ENCODE data around the gene C2orf42.
"Not testable (repeated sequence)": the region's sequence is repeated elsewhere in the genome, so short reads cannot be mapped to it uniquely, and the experiment has no call there.

Gene C2orf42

GRCh38 chr2:70143314-70144150 is 47.3 kb downstream of the C2orf42 start:
- TF ChIP-seq, protein P1, sequence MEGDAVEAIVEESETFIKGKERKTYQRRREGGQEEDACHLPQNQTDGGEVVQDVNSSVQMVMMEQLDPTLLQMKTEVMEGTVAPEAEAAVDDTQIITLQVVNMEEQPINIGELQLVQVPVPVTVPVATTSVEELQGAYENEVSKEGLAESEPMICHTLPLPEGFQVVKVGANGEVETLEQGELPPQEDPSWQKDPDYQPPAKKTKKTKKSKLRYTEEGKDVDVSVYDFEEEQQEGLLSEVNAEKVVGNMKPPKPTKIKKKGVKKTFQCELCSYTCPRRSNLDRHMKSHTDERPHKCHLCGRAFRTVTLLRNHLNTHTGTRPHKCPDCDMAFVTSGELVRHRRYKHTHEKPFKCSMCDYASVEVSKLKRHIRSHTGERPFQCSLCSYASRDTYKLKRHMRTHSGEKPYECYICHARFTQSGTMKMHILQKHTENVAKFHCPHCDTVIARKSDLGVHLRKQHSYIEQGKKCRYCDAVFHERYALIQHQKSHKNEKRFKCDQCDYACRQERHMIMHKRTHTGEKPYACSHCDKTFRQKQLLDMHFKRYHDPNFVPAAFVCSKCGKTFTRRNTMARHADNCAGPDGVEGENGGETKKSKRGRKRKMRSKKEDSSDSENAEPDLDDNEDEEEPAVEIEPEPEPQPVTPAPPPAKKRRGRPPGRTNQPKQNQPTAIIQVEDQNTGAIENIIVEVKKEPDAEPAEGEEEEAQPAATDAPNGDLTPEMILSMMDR (IDR thresholded peaks at IDR 0.05; ENCODE audit: low read depth, low read length, missing control alignments) = no peak
- Histone ChIP-seq H3K27me3 (replicated peaks) (no peaks in the 10 kb centered on the region), H3K4me3 (ENCODE audit: low read depth, low read length) (no peak overlapping the region), H3K36me3 (replicated peaks) (no peaks in the 10 kb centered on the region), H3K27ac (peak overlapping the region; percentile 90)
- peak; percentile 25 for DNase-seq
- in situ Hi-C loops (cut with HindIII; ENCODE audit: low pct_ligation_motif_present, low sequenced_read_pairs) = loop anchor here (25.0 kb wide), 1 partner anchor 231 kb away; the partner anchor contains the start of gene MXD1

GRCh38 chr2:70142590-70143313 is 48.1 kb downstream of the C2orf42 start:
- Histone ChIP-seq H3K36me3 (replicated peaks) (no peaks in the 10 kb centered on the region), H3K4me3 (ENCODE audit: low read depth, low read length) (peak overlapping the region; percentile 46), H3K27ac (peak overlapping the region; percentile 96), H3K27me3 (replicated peaks) (no peaks in the 10 kb centered on the region)
- in situ Hi-C loops (cut with HindIII; ENCODE audit: low pct_ligation_motif_present, low sequenced_read_pairs) = loop anchor here (25.0 kb wide), 1 partner anchor 230 kb away; the partner anchor contains the start of gene MXD1
- DNase-seq = peak; percentile 97
- TF ChIP-seq, protein P1 (IDR thresholded peaks at IDR 0.05; ENCODE audit: low read depth, low read length, missing control alignments) = peak; percentile 82

- TF ChIP-seq, protein P1 (IDR thresholded peaks at IDR 0.05; ENCODE audit: low read depth, low read length, missing control alignments) = no peak
- H3K36me3 ChIP-seq (replicated peaks) = no peaks in the 10 kb centered on the region
- DNase-seq = peak; percentile 35
- H3K4me3 ChIP-seq (ENCODE audit: low read depth, low read length) = peak overlapping the region; percentile 46
- peak overlapping the region; percentile 96 for H3K27ac ChIP-seq
- in situ Hi-C loops (cut with HindIII; ENCODE audit: low pct_ligation_motif_present, low sequenced_read_pairs) = loop anchor here (25.0 kb wide), 1 partner anchor 230 kb away; the partner anchor contains the start of gene MXD1
- H3K27me3 ChIP-seq (replicated peaks) = no peaks in the 10 kb centered on the region
Measured at GRCh38 chr2:70141902-70142589, 48.8 kb downstream of the C2orf42 start.

DNA sequence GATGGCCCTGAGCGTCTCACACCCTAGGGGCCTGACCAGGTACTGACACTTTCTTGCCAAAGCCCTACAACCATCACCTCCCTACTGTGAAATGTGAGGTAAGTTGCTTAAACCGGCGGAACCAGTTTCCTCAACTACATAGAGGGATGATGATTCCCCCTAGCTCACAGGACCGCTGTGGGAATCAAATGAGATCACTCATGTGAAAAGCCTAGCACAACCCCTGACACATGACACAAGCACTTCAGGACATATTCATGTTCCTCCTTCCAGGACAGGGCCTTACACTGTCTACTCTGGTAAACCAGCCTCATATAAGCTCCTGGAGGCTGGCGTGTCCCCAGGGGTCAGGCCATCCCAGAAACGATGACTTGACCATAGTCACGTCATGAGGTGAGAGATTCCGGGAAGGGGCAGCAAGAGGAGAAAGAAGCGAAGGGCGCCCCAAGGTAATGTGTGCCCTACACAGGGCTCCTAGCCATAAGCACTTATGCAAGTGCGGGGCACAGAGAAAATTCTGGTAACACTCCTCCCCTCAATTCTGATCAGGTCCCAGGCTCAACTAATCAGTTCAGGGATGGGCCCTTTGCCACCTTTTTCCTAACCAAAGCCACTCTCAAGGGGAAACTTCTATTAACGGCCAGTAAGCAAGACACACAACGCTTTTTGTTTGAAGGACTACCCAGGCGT is 49.5 kb downstream of the C2orf42 start:
- H3K27me3 ChIP-seq (replicated peaks) = no peaks in the 10 kb centered on the region
- in situ Hi-C loops (cut with HindIII; ENCODE audit: low pct_ligation_motif_present, low sequenced_read_pairs) = loop anchor here (25.0 kb wide), 1 partner anchor 229 kb away; the partner anchor contains the start of gene MXD1
- H3K36me3 ChIP-seq (replicated peaks) = no peaks in the 10 kb centered on the region
- peak overlapping the region; percentile 46 for H3K4me3 ChIP-seq (ENCODE audit: low read depth, low read length)
- peak; percentile 39 for DNase-seq
- TF ChIP-seq, protein P1 (IDR thresholded peaks at IDR 0.05; ENCODE audit: low read depth, low read length, missing control alignments) = peak; percentile 54
- H3K27ac ChIP-seq = peak overlapping the region; percentile 96

- Histone ChIP-seq H3K27ac (no peak overlapping the region), H3K36me3 (replicated peaks) (no peaks in the 10 kb centered on the region), H3K4me3 (ENCODE audit: low read depth, low read length) (no peak overlapping the region), H3K27me3 (replicated peaks) (no peaks in the 10 kb centered on the region)
- TF ChIP-seq, protein P1 (IDR thresholded peaks at IDR 0.05; ENCODE audit: low read depth, low read length, missing control alignments) = no peak
- in situ Hi-C loops (cut with HindIII; ENCODE audit: low pct_ligation_motif_present, low sequenced_read_pairs) = loop anchor here (25.0 kb wide), 1 partner anchor 228 kb away; the partner anchor contains the start of gene MXD1
- no peak for DNase-seq
Measured at GRCh38 chr2:70140791-70141211, 50.0 kb downstream of the C2orf42 start.

DNA sequence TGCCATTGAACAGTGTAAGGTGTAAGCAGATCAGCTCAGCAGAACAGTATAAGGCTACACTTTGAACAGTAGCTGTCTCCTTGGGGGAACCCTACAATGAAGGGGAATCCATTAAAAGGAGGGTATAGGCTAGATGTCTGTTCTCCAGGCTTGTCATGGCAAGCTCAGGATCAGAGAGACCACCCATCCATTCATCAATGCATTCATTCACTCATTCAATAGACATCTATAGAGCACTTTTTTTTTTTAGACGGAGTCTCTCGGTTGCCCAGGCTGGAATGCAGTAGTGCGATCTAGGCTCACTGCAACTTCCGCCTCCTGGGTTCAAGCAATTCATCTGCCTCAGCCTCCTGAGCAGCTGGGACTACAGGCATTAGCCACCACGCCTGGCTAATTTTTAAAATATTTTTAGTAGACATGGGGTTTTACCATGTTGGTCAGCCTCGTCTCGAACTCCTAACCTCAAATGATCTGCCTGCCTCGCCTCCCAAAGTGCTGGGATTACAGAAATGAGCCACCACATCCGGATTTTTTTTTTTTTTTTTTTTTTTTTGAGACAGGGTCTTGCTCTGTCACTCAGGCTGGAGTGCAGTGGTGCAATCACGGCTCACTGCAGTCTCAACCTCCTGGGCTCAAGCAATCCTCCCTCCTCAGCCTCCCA is 56.4 kb downstream of the C2orf42 start:
- not testable (repeated sequence) for H3K27me3 ChIP-seq (replicated peaks); DNase-seq; H3K36me3 ChIP-seq (replicated peaks); H3K4me3 ChIP-seq (ENCODE audit: low read depth, low read length); H3K27ac ChIP-seq
- in situ Hi-C loops (cut with HindIII; ENCODE audit: low pct_ligation_motif_present, low sequenced_read_pairs) = loop anchor here (25.0 kb wide), 1 partner anchor 222 kb away; the partner anchor contains the start of gene MXD1
